Esophagus muscularis mucosa (tissue), 4 donors: ENCODE data around the gene CCL18. TPM values are rescaled to one million over a fixed set of nuclear protein-coding genes. Genes with fewer than 3 reads are reported as not detected.

Experiments used
- DNase-seq: peaks from one replicate; pipeline ENCODE4 v3.0.0-alpha.2; 2017; ENCODE audit errors: extremely low spot score
- H3K27ac ChIP-seq, 4 donors: fragments of 200-600 bp; sonication (generic); replicated peaks in 1 of 4; 1 replicate in 3 of 4; 2 replicates in 1 of 4; pipeline ENCODE4 v1.5.1; 2016 to 2019; ENCODE audit warnings: mild to moderate bottlenecking in 1 of 4
- H3K27me3 ChIP-seq, 4 donors: fragments of 200-600 bp; sonication (generic); one replicate each; pipeline versions ENCODE4 v1.5.1 to v1.6.0; 2016 to 2019
- H3K36me3 ChIP-seq, 4 donors: fragments of 200-600 bp; sonication (generic); one replicate each; pipeline ENCODE4 v1.5.1; 2016 to 2019
- H3K4me1 ChIP-seq, 4 donors: fragments of 200-600 bp; sonication (generic); one replicate each; pipeline ENCODE4 v1.5.1; 2016 to 2019
- H3K4me3 ChIP-seq, 4 donors: fragments of 200-600 bp; sonication (generic); 1 replicate in 2 of 4; 2 replicates in 2 of 4; pipeline ENCODE4 v1.5.1; 2016 to 2019; ENCODE audit warnings: mild to moderate bottlenecking in 4 of 4, moderate library complexity in 1 of 4
- H3K9me3 ChIP-seq, 4 donors: fragments of 200-600 bp; sonication (generic); 1 replicate in 3 of 4; 2 replicates in 1 of 4; pipeline ENCODE4 v1.5.1; 2016 to 2019
- CTCF ChIP-seq, 3 experiments: fragments of 200-600 bp in 2 of 3; fragments of 450-650 bp in 1 of 3; sonication (generic) in 2 of 3; IDR thresholded peaks; one replicate each; pipeline ENCODE4 v1.5.1; 2017 to 2019; ENCODE audit warnings: antibody characterized with exemption in 3 of 3, mild to moderate bottlenecking in 2 of 3, moderate library complexity in 1 of 3
- EP300 ChIP-seq: sonication (generic); formaldehyde crosslinking; IDR thresholded peaks from one replicate; pipeline ENCODE4 v1.6.1; 2017; ENCODE audit warnings: antibody characterized with exemption
- POLR2A ChIP-seq: fragments of 450-650 bp; IDR thresholded peaks from one replicate; pipeline ENCODE4 v1.6.1; 2017; ENCODE audit warnings: antibody characterized with exemption, moderate library complexity, mild to moderate bottlenecking, low read depth
- POLR2AphosphoS5 ChIP-seq, 2 donors: sonication (generic); formaldehyde crosslinking; IDR thresholded peaks; one replicate each; pipeline ENCODE4 v1.6.1; 2017; ENCODE audit warnings: antibody characterized with exemption in 2 of 2
- whole genome bisulfite sequencing: methylation state at CpG from one replicate; pipeline ENCODE4 v1.1.5; 2018; 5-methylcytosine and 5-hydroxymethylcytosine counted together
- intact Hi-C: fragments of 100-400 bp; cut with DNase I; formaldehyde crosslinking; loops from one replicate; pipeline ENCODE4 v1.15.1; 2023
- total RNA-seq, 4 donors: library from RNA; depleted of rRNA; stranded (reverse); fragments of >200 nt; gene quantifications; one replicate each; pipeline versions ENCODE4 v1.1.0 to v1.2.1, GENCODE V29; 2016

CCL18 gene
- total RNA-seq, 4 donors from 2014 or later: 12.6 to 16.7 (median 13.3) TPM; not detected in 1

GRCh38 chr17:36019423-36019822 lies 44.6 kb upstream of the CCL18 start:
- Histone ChIP-seq H3K4me3 (no peak overlapping the region), H3K27me3 (peaks cover 0 to 18% (median 0%) of the 10 kb centered on the region in 4 donors), H3K4me1 (peaks cover 0 to 5% (median 0%) of the 10 kb centered on the region in 4 donors), H3K36me3 (no peaks in the 10 kb centered on the region), H3K27ac (no peak overlapping the region), H3K9me3 (peaks cover 0 to 10% (median 0%) of the 10 kb centered on the region in 4 donors)
- intact Hi-C loops: loop anchor here (10.0 kb wide), 1 partner anchor 45 kb away; the partner anchor contains the start of gene CCL18
- 87% methylated on average over 2 of the region's 2 CpGs for WGBS
- TF ChIP-seq POLR2AphosphoS5 (IDR thresholded peaks at IDR 0.05) (no peak), POLR2A (no peak), CTCF (IDR thresholded peaks at IDR 0.05) (no peak)
- DNase-seq: no peak

- H3K4me1 ChIP-seq: no peaks in the 10 kb centered on the region
- WGBS: 82% methylated on average over 6 of the region's 6 CpGs
- intact Hi-C loops: no loop called here
Observed at GRCh38 chr17:36024106-36024869, 39.8 kb upstream of the CCL18 start.

GRCh38 chr17:36027761-36028160 lies 36.3 kb upstream of the CCL18 start:
- WGBS: 49% methylated on average over 4 of the region's 4 CpGs
- intact Hi-C loops: no loop called here
- Histone ChIP-seq H3K27ac (no peak overlapping the region), H3K36me3 (no peaks in the 10 kb centered on the region), H3K27me3 (peaks cover 0 to 14% (median 0%) of the 10 kb centered on the region in 4 donors), H3K4me1 (no peaks in the 10 kb centered on the region), H3K9me3 (peaks cover 0 to 9% (median 0%) of the 10 kb centered on the region in 4 donors), H3K4me3 (no peak overlapping the region)
- DNase-seq: no peak
- TF ChIP-seq POLR2A (no peak), EP300 (no peak), POLR2AphosphoS5 (IDR thresholded peaks at IDR 0.05) (no peak), CTCF (IDR thresholded peaks at IDR 0.05) (no peak)

More at GRCh38 chr17:36024106-36024869, 39.8 kb upstream of the CCL18 start:
- Histone ChIP-seq H3K36me3 (no peaks in the 10 kb centered on the region), H3K9me3 (peaks cover 0 to 10% (median 0%) of the 10 kb centered on the region in 4 donors), H3K27me3 (peaks cover 0 to 16% (median 0%) of the 10 kb centered on the region in 4 donors), H3K27ac (no peak overlapping the region), H3K4me3 (no peak overlapping the region)
- no peak for TF ChIP-seq POLR2A
- TF ChIP-seq CTCF (IDR thresholded peaks at IDR 0.05): no peak
- no peak for TF ChIP-seq EP300
- no peak for TF ChIP-seq POLR2AphosphoS5 (IDR thresholded peaks at IDR 0.05)
- DNase-seq: no peak

GRCh38 chr17:36030956-36031355 lies 33.1 kb upstream of the CCL18 start:
- Histone ChIP-seq H3K4me3 (no peak overlapping the region), H3K36me3 (no peaks in the 10 kb centered on the region), H3K27me3 (peaks cover 0 to 9% (median 0%) of the 10 kb centered on the region in 4 donors), H3K9me3 (no peaks in the 10 kb centered on the region), H3K27ac (no peak overlapping the region), H3K4me1 (no peaks in the 10 kb centered on the region)
- WGBS: 100% methylated on average over 1 of the region's 1 CpG
- TF ChIP-seq CTCF (IDR thresholded peaks at IDR 0.05): no peak
- TF ChIP-seq POLR2AphosphoS5 (IDR thresholded peaks at IDR 0.05): no peak
- no peak for DNase-seq
- intact Hi-C loops: no loop called here

DNA sequence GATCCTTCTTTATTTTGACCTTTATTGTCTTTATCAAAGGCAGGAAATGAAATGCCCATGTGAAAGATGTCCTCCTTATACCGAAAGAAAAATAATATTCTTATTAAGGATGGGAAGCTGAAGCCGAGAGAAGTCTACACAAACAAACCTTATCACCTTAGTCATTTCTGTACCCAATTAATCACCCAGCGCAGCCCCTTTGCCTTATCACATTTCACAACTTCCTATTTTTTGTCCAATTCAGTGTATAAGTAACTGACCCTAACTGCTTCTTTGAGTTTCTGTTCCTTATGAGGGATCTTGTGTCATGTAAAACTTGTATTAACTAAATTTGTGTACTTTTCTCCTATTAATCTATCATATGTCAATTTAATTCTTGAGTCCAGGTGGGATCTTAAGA lies 29.9 kb upstream of the CCL18 start:
- 46% methylated on average over 3 of the region's 3 CpGs for WGBS
- no peak overlapping the region for H3K27ac ChIP-seq
- intact Hi-C loops: no loop called here

More for the DNA sequence above, 29.9 kb upstream of the CCL18 start:
- DNase-seq: no peak
- H3K4me1 ChIP-seq: no peaks in the 10 kb centered on the region
- H3K4me3 ChIP-seq: no peak overlapping the region
- TF ChIP-seq EP300 (no peak), POLR2AphosphoS5 (IDR thresholded peaks at IDR 0.05) (no peak), POLR2A (no peak), CTCF (IDR thresholded peaks at IDR 0.05) (no peak)
- peaks cover 0 to 9% (median 0%) of the 10 kb centered on the region in 4 donors for H3K27me3 ChIP-seq
- H3K9me3 ChIP-seq: no peaks in the 10 kb centered on the region
- no peaks in the 10 kb centered on the region for H3K36me3 ChIP-seq
